H9 (cell line): Measurements from ENCODE around the gene ZBP1. TPM values are rescaled to one million over a fixed set of nuclear protein-coding genes. Genes with fewer than 3 reads are reported as not detected.
A peak's percentile ranks its signal among the peaks of the same experiment; 100 is the strongest.

ENCODE experiments used
- DNase-seq: peaks from one replicate; pipeline ENCODE4 v3.0.0-alpha.2; 2017
- H2AFZ ChIP-seq: one replicate; pipeline ENCODE4 v1.6.1; 2013; ENCODE audit warnings: mild to moderate bottlenecking, low read length, control low read depth, moderate library complexity
- H2AK5ac ChIP-seq: 2 replicates; pipeline ENCODE4 v1.6.1; 2013; ENCODE audit warnings: low read length, control low read depth, mixed read lengths; ENCODE audit not compliant: insufficient read length
- H2BK120ac ChIP-seq: one replicate; pipeline ENCODE4 v1.6.1; 2013; ENCODE audit warnings: low read depth, mild to moderate bottlenecking, low read length, control low read depth, inconsistent platforms; ENCODE audit not compliant: poor library complexity, severe bottlenecking
- H2BK12ac ChIP-seq: 2 replicates; pipeline ENCODE4 v1.6.1; 2013; ENCODE audit warnings: low read length, control low read depth, mixed read lengths, low read depth; ENCODE audit not compliant: insufficient read length
- H2BK15ac ChIP-seq: 2 replicates; pipeline ENCODE4 v1.6.1; 2013; ENCODE audit warnings: low read depth, low read length, control low read depth
- H2BK20ac ChIP-seq: one replicate; pipeline ENCODE4 v1.6.1; 2013; ENCODE audit warnings: low read depth, mild to moderate bottlenecking, low read length, control low read depth, inconsistent platforms; ENCODE audit not compliant: poor library complexity, severe bottlenecking
- H2BK5ac ChIP-seq: 2 replicates; pipeline ENCODE4 v1.6.1; 2013; ENCODE audit warnings: low read length, control low read depth, mixed read lengths; ENCODE audit not compliant: insufficient read length
- H3K14ac ChIP-seq: 2 replicates; pipeline ENCODE4 v1.6.1; 2013; ENCODE audit warnings: low read length, control low read depth; ENCODE audit not compliant: insufficient read depth
- H3K18ac ChIP-seq: 2 replicates; pipeline ENCODE4 v1.6.1; 2013; ENCODE audit warnings: low read depth, mild to moderate bottlenecking, mixed read lengths, low read length, control low read depth; ENCODE audit not compliant: insufficient read length
- H3K23ac ChIP-seq: 2 replicates; pipeline ENCODE4 v1.6.1; 2013; ENCODE audit warnings: low read length, control low read depth, mixed read lengths, low read depth; ENCODE audit not compliant: insufficient read length
- H3K23me2 ChIP-seq: 2 replicates; pipeline ENCODE4 v1.6.1; 2013; ENCODE audit warnings: low read depth, mild to moderate bottlenecking, mixed read lengths, low read length, control low read depth; ENCODE audit not compliant: insufficient read length, poor library complexity, severe bottlenecking
- H3K27ac ChIP-seq: 2 replicates; pipeline ENCODE4 v1.5.1; 2013; ENCODE audit warnings: low read length, control low read depth, mixed read lengths, low read depth; ENCODE audit not compliant: insufficient read length
- H3K27me3 ChIP-seq: 2 replicates; pipeline ENCODE4 v1.6.1; 2013; ENCODE audit warnings: low read length, control low read depth, inconsistent platforms; ENCODE audit not compliant: insufficient read depth
- H3K4ac ChIP-seq: 2 replicates; pipeline ENCODE4 v1.6.1; 2013; ENCODE audit warnings: low read depth, mild to moderate bottlenecking, control low read depth, inconsistent platforms, low read length, moderate library complexity
- H3K4me1 ChIP-seq: 2 replicates; pipeline ENCODE4 v1.6.1; 2013; ENCODE audit warnings: low read length, control low read depth, inconsistent platforms; ENCODE audit not compliant: insufficient read depth
- H3K4me2 ChIP-seq: 2 replicates; pipeline ENCODE4 v1.6.1; 2013; ENCODE audit warnings: low read length, control low read depth, mixed read lengths; ENCODE audit not compliant: insufficient read length, insufficient read depth
- H3K56ac ChIP-seq: 2 replicates; pipeline ENCODE4 v1.6.1; 2013; ENCODE audit warnings: low read depth, mild to moderate bottlenecking, mixed read lengths, low read length, control low read depth; ENCODE audit not compliant: insufficient read length
- H3K79me1 ChIP-seq: 2 replicates; pipeline ENCODE4 v1.6.1; 2013; ENCODE audit warnings: low read depth, mild to moderate bottlenecking, moderate library complexity, low read length, control low read depth, inconsistent platforms; ENCODE audit not compliant: insufficient read depth, poor library complexity, severe bottlenecking
- H3K79me2 ChIP-seq: 2 replicates; pipeline ENCODE4 v1.6.1; 2013; ENCODE audit warnings: low read length, control low read depth, inconsistent platforms; ENCODE audit not compliant: insufficient read depth
- H3K9ac ChIP-seq: 2 replicates; pipeline ENCODE4 v1.6.1; 2013; ENCODE audit warnings: low read length, control low read depth, mixed read lengths; ENCODE audit not compliant: insufficient read length; ENCODE audit errors: extremely low read depth
- H3K9me3 ChIP-seq: one replicate; pipeline ENCODE4 v1.6.1; 2013; ENCODE audit warnings: low read depth, low read length, inconsistent platforms; ENCODE audit not compliant: control insufficient read depth
- H3T11ph ChIP-seq: one replicate; pipeline ENCODE4 v1.6.1; 2013; ENCODE audit warnings: mild to moderate bottlenecking, low read length, control low read depth, inconsistent platforms
- H4K20me1 ChIP-seq: one replicate; pipeline ENCODE4 v1.6.1; 2013; ENCODE audit not compliant: control insufficient read depth, insufficient read length, insufficient read depth
- H4K5ac ChIP-seq: 2 replicates; pipeline ENCODE4 v1.6.1; 2013; ENCODE audit warnings: low read depth, mild to moderate bottlenecking, mixed read lengths, low read length, control low read depth; ENCODE audit not compliant: insufficient read length
- H4K8ac ChIP-seq: replicated peaks from 2 replicates; pipeline ENCODE4 v1.6.1; 2013; ENCODE audit warnings: low read length, control low read depth, mixed read lengths, low read depth; ENCODE audit not compliant: insufficient read length
- H4K91ac ChIP-seq: 2 replicates; pipeline ENCODE4 v1.6.1; 2013; ENCODE audit warnings: low read depth, mild to moderate bottlenecking, moderate library complexity, mixed read lengths, low read length, control low read depth; ENCODE audit not compliant: insufficient read length
- H3K27ac Mint-ChIP-seq, 3 experiments: 2 replicates in 2 of 3; 3 replicates in 1 of 3; pipeline ENCODE4 v1.8.0; 2020 to 2021; ENCODE audit warnings: mixed read lengths in 3 of 3, mild to moderate bottlenecking in 1 of 3, moderate library complexity in 1 of 3
- H3K27me3 Mint-ChIP-seq: 2 replicates; pipeline ENCODE4 v1.8.0; 2021; ENCODE audit warnings: low read depth, mild to moderate bottlenecking, moderate library complexity, mixed read lengths
- H3K36me3 Mint-ChIP-seq, 3 experiments: 2 replicates in 2 of 3; 3 replicates in 1 of 3; pipeline ENCODE4 v1.8.0; 2020 to 2021; ENCODE audit warnings: low read depth in 3 of 3, mixed read lengths in 3 of 3; ENCODE audit not compliant: insufficient read depth in 1 of 3
- H3K4me1 Mint-ChIP-seq, 2 experiments: 2 replicates each; pipeline ENCODE4 v1.8.0; 2020; ENCODE audit warnings: mixed read lengths in 2 of 2
- H3K4me3 Mint-ChIP-seq, 2 experiments: 2 replicates in 1 of 2; 3 replicates in 1 of 2; pipeline ENCODE4 v1.8.0; 2020 to 2021; ENCODE audit warnings: mild to moderate bottlenecking in 2 of 2, mixed read lengths in 2 of 2, moderate library complexity in 1 of 2
- H3K9me3 Mint-ChIP-seq, 2 experiments: 2 replicates in 1 of 2; 3 replicates in 1 of 2; pipeline ENCODE4 v1.8.0; 2020; ENCODE audit warnings: mild to moderate bottlenecking in 2 of 2, mixed read lengths in 2 of 2, moderate library complexity in 1 of 2
- CTCF ChIP-seq: fragments of 200-600 bp; sonication (generic); conservative IDR thresholded peaks from 3 replicates; pipeline ENCODE4 v1.8.0; 2021; ENCODE audit warnings: antibody characterized with exemption, mild to moderate bottlenecking
- WGBS: extraction: QIAGEN DNeasy Blood & Tissue Kit; methylation state at CpG from one replicate; pipeline ENCODE4 v1.1.7; 2013; ENCODE audit warnings: missing lambda C conversion rate, low lambda C conversion rate, mixed read lengths; ENCODE audit not compliant: insufficient read length; ENCODE audit errors: extremely low coverage; 5-methylcytosine and 5-hydroxymethylcytosine counted together
- total RNA-seq: library from RNA; stranded (reverse); gene quantifications from 2 replicates; pipeline ENCODE4 v1.2.1, GENCODE V29; 2021

ZBP1 gene
- total RNA-seq, 1 experiment from 2014 or later = not detected

GRCh38 chr20:57573242-57573641 lies 47.0 kb downstream of the ZBP1 start:
- H4K8ac ChIP-seq = no peak overlapping the region
- no peak overlapping the region for H4K91ac ChIP-seq
- Mint-ChIP-seq H3K9me3 (no peaks in the 10 kb centered on the region), H3K27ac (peak overlapping the region in 1 of 3 experiments; percentile 58; a peak in 1 of 7 replicates), H3K36me3 (no peaks in the 10 kb centered on the region; a peak in 1 of 7 replicates), H3K4me1 (peaks cover 15 to 17% of the 10 kb centered on the region in 2 experiments), H3K4me3 (no peak overlapping the region), H3K27me3 (peaks cover 14% of the 10 kb centered on the region)
- no peaks in the 10 kb centered on the region for H3K9me3 ChIP-seq
- no peak overlapping the region for H4K5ac ChIP-seq
- no peak overlapping the region for H3K27ac ChIP-seq
- DNase-seq = peak; percentile 55
- H3K79me2 ChIP-seq = no peaks in the 10 kb centered on the region
- no peak overlapping the region for H2BK15ac ChIP-seq
- no peak for TF ChIP-seq CTCF
- no CpG with 5 or more reads among the region's 12 CpGs for WGBS
- no peak overlapping the region for H3T11ph ChIP-seq
- H2BK120ac ChIP-seq = no peak overlapping the region
- H3K56ac ChIP-seq = no peak overlapping the region
- no peak overlapping the region for H2AK5ac ChIP-seq
- no peaks in the 10 kb centered on the region for H4K20me1 ChIP-seq
- H3K9ac ChIP-seq = no peak overlapping the region
- H2BK12ac ChIP-seq = no peak overlapping the region
- H3K79me1 ChIP-seq = no peaks in the 10 kb centered on the region
- no peak overlapping the region for H2AFZ ChIP-seq
- no peak overlapping the region for H3K14ac ChIP-seq
- no peak overlapping the region for H2BK20ac ChIP-seq
- no peaks in the 10 kb centered on the region; the same call in 1 of the 2 replicates for H3K4me1 ChIP-seq
- no peaks in the 10 kb centered on the region for H3K23me2 ChIP-seq
- no peak overlapping the region for H3K4ac ChIP-seq
- H3K18ac ChIP-seq = no peak overlapping the region
- H3K4me2 ChIP-seq = no peak overlapping the region
- no peaks in the 10 kb centered on the region; the same call in none of the 2 replicates for H3K27me3 ChIP-seq
- H3K23ac ChIP-seq = no peak overlapping the region
- H2BK5ac ChIP-seq = no peak overlapping the region
